HG03378 (cell line): ENCODE measurements around the gene OR8G5.
"Not testable (repeated sequence)": the region's sequence is repeated elsewhere in the genome, so short reads cannot be mapped to it uniquely, and the experiment has no call there.

ENCODE experiments used
- ATAC-seq: cut with Tn5 transposase; IDR thresholded peaks from one replicate; pipeline ENCODE4 v1.9.1; 2021; ENCODE audit warnings: mild to moderate bottlenecking, moderate library complexity; ENCODE audit not compliant: unreplicated experiment

OR8G5 gene

GRCh38 chr11:124256076-124256475 lies at the start of gene OR8G5:
Gene OR8G5 (plus strand): TSS chr11:124256376. CDS start chr11:124264932, 8,556 bp downstream.
- no peak for ATAC-seq

- no peak for ATAC-seq
These were observed 48.9 kb upstream of the OR8G5 start for GRCh38 chr11:124207102-124207792.

DNA sequence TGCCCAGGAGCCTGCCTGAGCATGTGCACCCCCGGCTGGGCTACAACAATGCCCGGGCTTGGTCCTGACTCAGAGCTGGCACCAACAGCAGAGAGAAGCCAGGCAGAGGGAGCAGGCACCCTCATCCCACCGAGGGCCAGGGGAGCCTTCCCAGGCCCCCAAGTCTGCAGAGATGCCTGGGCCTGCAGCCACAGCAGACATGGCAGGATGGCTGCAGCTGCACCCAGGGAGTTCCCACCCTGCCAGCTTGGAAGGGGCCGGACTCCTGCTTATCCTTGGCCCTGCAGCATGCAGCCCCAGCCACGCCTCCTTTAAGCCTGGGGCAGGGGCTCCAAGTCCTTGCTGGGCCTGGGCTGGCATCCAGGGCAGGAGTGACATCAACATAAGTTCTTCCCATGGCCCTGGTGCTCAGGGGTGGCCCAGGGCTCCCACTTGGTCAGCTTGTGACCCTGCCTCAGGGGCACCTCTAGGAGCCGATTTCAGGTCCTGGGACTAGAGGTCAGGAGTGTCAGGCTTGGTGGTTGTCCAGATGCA lies 46.3 kb upstream of the OR8G5 start:
- no peak for ATAC-seq

DNA sequence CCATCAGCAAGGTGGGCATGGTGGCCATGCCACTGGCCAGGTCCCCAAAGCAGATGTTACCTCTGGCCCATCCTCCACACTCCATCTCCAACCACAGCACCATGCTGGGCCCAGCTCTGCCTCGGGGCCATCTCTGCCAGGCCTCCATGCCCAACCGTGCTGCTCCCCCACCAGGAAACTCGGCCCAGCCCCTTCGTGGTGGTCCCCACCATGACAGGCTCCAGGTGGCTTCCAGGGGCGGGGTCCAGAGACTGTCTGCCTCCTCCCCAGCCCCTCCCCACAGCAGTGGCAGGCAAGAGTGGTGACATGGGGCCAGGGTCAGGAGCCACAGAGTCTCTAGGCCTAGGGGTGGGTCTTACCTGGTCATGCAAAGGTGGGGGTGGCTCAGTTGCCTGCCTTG lies 45.8 kb upstream of the OR8G5 start:
- no peak for ATAC-seq

DNA sequence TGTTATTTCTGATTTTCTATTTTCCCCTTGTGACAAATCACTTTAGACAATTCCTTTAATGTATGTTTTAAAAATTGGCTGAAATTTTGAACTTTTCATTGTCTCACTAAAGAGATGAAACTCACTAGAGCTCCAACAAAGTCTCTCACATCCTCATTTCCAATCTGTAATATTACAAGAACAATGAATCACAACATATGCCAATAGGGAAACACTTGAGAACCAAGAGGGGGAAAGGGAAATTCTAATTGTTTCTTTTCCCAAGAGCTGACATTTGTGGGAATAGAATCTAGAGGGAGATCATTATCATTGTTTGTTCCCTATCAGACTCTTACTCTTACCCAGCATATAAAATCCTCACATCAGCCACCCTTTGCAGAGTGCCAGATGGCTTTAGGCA lies 44.9 kb upstream of the OR8G5 start:
- ATAC-seq = no peak

DNA sequence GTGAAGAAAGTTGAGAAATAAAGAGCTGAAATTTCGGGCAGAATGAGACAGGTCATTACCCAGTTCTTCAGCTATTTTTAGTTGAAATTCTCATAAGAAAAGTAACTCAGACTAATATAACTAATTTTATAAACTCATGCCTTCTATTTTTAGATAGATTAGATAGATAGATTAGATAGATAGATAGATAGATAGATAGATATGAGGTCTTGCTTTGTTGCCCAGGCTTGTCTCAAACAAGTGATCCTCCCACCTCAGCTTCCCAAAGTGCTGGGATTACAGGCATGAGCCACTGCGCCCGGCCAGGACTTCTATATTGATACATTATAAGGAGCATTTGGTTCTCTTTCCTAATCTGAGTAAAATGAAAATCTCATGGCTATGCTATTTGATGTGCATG lies 42.1 kb upstream of the OR8G5 start:
- ATAC-seq = no peak

- no peak for ATAC-seq
These were observed 37.0 kb upstream of the OR8G5 start for GRCh38 chr11:124219126-124219525.

DNA sequence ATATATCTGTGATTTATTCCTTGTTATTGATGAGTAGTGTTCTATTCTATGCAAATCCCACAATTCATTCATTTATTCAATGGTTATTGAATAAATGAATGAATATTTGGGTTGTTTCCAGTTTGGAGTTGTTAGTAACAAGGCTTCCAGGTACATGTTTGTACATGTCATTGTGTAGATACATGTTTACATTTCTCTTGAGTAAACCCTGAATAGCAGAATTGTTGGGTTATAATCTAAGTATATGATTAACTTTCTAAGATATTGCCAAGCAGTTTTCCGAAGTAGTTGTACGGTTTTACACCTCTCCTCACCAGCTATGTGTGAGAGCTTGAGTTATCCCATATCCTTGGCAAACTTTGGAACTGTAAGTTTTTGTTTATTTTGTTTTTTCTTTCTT lies 33.8 kb upstream of the OR8G5 start:
- ATAC-seq = no peak

DNA sequence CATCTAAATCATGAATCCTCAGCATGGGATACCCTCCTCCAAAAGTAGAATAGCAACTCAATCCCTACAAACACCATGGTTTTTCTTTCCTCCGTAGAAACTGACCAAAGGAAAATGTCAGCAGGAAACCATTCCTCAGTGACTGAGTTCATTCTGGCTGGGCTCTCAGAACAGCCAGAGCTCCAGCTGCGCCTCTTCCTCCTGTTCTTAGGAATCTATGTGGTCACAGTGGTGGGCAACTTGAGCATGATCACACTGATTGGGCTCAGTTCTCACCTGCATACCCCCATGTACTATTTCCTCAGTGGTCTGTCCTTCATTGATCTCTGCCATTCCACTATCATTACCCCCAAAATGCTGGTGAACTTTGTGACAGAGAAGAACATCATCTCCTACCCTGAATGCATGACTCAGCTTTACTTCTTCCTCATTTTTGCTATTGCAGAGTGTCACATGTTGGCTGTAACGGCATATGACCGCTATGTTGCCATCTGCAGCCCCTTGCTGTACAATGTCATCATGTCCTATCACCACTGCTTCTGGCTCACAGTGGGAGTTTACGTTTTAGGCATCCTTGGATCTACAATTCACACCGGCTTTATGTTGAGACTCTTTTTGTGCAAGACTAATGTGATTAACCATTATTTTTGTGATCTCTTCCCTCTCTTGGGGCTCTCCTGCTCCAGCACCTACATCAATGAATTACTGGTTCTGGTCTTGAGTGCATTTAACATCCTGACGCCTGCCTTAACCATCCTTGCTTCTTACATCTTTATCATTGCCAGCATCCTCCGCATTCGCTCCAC lies 31.4 kb upstream of the OR8G5 start:
- ATAC-seq = not testable (repeated sequence)

- no peak for ATAC-seq
These were observed 30.7 kb upstream of the OR8G5 start for GRCh38 chr11:124225471-124225870.

DNA sequence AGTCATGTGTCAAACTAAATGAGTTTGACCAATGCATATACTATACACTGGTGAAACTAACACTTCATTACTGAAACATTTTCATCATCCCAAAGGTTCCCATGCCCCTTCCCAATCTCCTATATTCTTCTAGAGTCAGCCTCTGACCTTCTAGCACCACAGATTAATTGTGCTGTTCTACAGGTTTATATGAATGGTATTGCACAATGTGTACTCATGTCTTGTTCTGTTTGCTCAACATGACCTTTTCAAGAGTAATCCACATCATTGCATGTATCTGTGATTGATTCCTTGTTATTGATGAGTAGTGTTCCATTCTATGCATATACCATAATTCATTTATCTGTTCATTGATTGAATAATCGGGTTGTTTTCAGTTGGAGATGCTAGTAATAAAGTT lies 22.8 kb upstream of the OR8G5 start:
- no peak for ATAC-seq

DNA sequence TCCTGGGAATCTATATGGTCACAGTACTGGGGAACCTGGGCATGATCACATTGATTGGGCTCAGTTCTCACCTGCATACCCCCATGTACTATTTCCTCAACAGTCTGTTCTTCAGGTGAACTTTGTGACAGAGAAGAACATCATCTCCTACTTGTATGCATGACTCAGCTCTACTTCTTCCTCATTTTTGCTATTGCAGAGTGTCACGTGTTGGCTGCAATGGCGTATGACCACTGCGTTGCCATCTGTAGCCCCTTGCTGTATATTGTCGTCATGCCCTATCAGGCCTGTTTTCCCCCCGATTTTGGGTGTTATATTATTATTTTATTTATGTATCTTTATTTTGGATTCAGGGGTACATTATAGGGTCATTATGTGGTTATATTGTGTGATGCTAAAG lies 17.7 kb upstream of the OR8G5 start:
- ATAC-seq = no peak

DNA sequence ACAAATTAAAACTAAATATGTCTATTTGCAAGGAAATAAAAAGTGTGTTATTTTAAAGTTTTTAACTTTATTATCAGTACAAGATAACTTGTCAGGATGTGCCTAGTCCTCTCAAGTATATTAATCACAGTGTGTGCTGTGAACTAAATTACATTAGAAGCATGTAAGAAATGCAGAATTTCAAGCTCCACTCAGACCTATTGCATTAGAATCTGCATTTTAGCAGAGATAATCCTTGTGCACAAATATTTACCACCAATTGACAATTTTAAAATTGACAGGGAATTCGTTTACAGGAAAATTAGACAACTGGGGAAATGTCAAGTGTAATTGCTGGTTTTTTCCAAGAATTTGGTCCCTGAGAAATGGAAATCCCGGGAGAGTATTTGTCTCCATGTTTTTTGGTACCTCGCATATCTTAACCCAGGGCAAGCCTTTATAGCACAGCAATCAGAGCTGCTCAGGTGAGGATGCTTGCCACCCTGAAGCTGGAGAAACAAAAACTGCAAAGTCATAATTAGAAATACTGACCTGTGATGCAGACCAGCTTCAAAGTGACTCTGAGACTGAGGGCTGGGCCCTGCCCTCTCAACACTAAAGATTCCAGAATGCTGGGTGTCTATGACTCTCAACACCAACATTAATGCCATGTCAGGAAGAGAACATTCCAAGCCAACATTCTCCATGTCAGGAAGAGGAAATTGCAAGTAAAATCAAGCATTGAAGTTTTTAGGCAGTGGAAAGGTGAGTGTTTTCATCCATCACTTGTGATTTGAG lies 15.4 kb upstream of the OR8G5 start, which contains the start of gene OR8G1:
Gene OR8G1, plus strand, starts transcription at position 475 of the 777 bp plus-strand sequence. CDS start 8,581 bp downstream, outside the sequence.
- ATAC-seq = no peak

GRCh38 chr11:124249869-124250268 lies 6.3 kb upstream of the OR8G5 start:
- ATAC-seq = not testable (repeated sequence)

DNA sequence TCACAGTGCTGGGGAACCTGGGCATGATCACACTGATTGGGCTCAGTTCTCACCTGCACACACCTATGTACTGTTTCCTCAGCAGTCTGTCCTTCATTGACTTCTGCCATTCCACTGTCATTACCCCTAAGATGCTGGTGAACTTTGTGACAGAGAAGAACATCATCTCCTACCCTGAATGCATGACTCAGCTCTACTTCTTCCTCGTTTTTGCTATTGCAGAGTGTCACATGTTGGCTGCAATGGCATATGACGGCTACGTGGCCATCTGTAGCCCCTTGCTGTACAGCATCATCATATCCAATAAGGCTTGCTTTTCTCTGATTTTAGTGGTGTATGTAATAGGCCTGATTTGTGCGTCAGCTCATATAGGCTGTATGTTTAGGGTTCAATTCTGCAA lies 8.9 kb downstream of the OR8G5 start:
- ATAC-seq = not testable (repeated sequence)

DNA sequence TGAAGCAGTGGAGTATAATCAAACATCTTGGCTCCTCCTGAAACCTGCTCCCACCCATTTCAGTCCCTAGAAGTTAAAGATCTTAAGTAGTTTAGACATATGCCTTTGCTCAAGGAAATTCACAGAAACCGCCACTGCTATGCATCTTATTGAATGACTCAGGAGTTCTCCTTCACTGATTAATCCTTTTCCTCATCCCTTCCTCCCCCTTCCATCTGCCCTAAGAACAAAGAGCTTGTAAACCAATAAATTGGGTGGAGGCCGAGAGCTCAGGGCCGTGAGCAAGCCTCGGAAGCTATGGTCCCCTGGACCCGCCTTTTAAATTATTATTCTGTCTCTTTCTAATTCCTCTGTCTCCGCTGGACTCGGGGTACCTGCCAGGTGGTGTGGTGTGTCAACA lies 14.7 kb downstream of the OR8G5 start:
- ATAC-seq = not testable (repeated sequence)

GRCh38 chr11:124274000-124274399 lies 17.8 kb downstream of the OR8G5 start:
- ATAC-seq = no peak

GRCh38 chr11:124276081-124276480 lies 19.9 kb downstream of the OR8G5 start:
- ATAC-seq = no peak

- no peak for ATAC-seq
These were observed 21.0 kb downstream of the OR8G5 start for GRCh38 chr11:124277207-124277606.

DNA sequence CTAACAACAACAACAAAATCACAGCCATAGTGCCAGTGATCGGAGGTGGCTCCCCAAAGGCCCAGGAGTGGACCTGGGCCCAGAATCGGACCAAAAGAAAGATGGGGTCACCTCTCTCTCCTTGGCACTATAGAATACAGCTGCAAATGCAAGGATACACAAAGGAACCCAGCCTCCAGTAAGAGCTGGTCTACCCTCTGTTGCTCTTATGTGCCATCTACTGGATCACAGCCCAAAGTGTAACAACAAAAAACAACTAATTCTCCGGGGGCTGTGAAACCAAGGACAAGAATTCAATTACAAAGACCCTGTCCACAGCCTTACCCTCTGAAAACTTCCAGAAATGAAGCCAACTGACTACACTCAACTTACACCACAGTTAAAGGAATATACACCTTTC lies 21.6 kb downstream of the OR8G5 start:
- ATAC-seq = no peak

DNA sequence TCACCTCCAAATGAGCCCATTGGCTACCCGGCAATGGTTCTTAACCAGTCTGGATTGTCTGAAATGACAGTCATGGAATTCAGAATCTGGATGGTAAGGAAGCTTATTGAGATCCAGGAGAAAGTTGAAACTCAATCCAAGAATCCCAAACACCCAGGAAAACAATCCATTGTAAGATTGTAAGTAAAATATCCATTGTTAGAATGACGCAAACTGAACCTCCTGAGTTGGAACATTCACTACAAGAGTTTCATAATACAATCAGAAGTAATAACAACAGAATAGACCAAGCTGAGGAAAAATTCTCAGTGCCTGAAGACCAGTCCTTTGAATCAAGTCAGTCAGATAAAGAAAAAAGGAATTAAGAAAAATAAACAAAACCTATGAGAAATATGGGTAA lies 22.1 kb downstream of the OR8G5 start:
- no peak for ATAC-seq
